Keratinocyte (primary cell): ENCODE data around the gene PSRC1. TPM values are rescaled to one million over a fixed set of nuclear protein-coding genes. Genes with fewer than 3 reads are reported as not detected.

Source experiments
- DNase-seq: peaks from one replicate; pipeline ENCODE4 v3.0.0-alpha.2; 2011; ENCODE audit warnings: low read depth, missing footprints, low spot score
- FAIRE-seq: peaks from 2 replicates; lab custom pipeline; 2011; peaks lifted over from hg19 to GRCh38; lab: Jason Lieb, UNC
- H2AFZ ChIP-seq: 2 replicates; pipeline ENCODE4 v1.6.0; 2012; ENCODE audit warnings: low read length, control low read depth, inconsistent platforms; ENCODE audit not compliant: control insufficient read depth
- H3K27ac ChIP-seq: 2 replicates; pipeline ENCODE4 v1.5.1; 2011; ENCODE audit warnings: low read length; ENCODE audit not compliant: control insufficient read depth, insufficient read depth
- H3K27me3 ChIP-seq: 3 replicates; pipeline ENCODE4 v1.6.0; 2011; ENCODE audit warnings: low read length; ENCODE audit not compliant: control insufficient read depth, insufficient read depth; ENCODE audit errors: extremely low read depth
- H3K36me3 ChIP-seq, 2 experiments: 2 replicates in 1 of 2; 3 replicates in 1 of 2; pipeline ENCODE4 v1.5.1; 2011; ENCODE audit warnings: low read length in 2 of 2, mild to moderate bottlenecking in 1 of 2; ENCODE audit not compliant: control insufficient read depth in 2 of 2, insufficient read depth in 2 of 2; ENCODE audit errors: extremely low read depth in 1 of 2
- H3K4me1 ChIP-seq: 3 replicates; pipeline ENCODE4 v1.5.1; 2011; ENCODE audit warnings: low read length; ENCODE audit not compliant: control insufficient read depth, insufficient read depth; ENCODE audit errors: extremely low read depth
- H3K4me2 ChIP-seq: 3 replicates; pipeline ENCODE4 v1.6.0; 2011; ENCODE audit warnings: low read depth, low read length; ENCODE audit not compliant: control insufficient read depth, insufficient read depth; ENCODE audit errors: extremely low read depth
- H3K4me3 ChIP-seq, 3 experiments: fragments of 200-600 bp in 1 of 3; sonication (generic) in 1 of 3; 2 replicates in 2 of 3; 3 replicates in 1 of 3; pipeline ENCODE4 v1.5.1; 2011 to 2016; ENCODE audit warnings: low read length in 3 of 3, mild to moderate bottlenecking in 3 of 3, control low read depth in 2 of 3, inconsistent platforms in 1 of 3, low read depth in 1 of 3, mixed read lengths in 1 of 3, mixed run types in 1 of 3, moderate library complexity in 1 of 3; ENCODE audit not compliant: control insufficient read depth in 2 of 3, insufficient read depth in 2 of 3; ENCODE audit errors: extremely low read depth in 1 of 3
- H3K79me2 ChIP-seq: 2 replicates; pipeline ENCODE4 v1.6.0; 2012; ENCODE audit warnings: low read length; ENCODE audit not compliant: control insufficient read depth, insufficient read depth
- H3K9ac ChIP-seq: 3 replicates; pipeline ENCODE4 v1.6.0; 2011; ENCODE audit warnings: low read length; ENCODE audit not compliant: control insufficient read depth, insufficient read depth; ENCODE audit errors: extremely low read depth
- H3K9me1 ChIP-seq: 3 replicates; pipeline ENCODE4 v1.6.0; 2011; ENCODE audit warnings: low read length; ENCODE audit not compliant: control insufficient read depth, insufficient read depth; ENCODE audit errors: extremely low read depth
- H3K9me3 ChIP-seq: 2 replicates; pipeline ENCODE4 v1.5.1; 2012; ENCODE audit warnings: low read depth, low read length; ENCODE audit not compliant: control insufficient read depth
- H4K20me1 ChIP-seq: 3 replicates; pipeline ENCODE4 v1.6.0; 2011; ENCODE audit warnings: low read length; ENCODE audit not compliant: control insufficient read depth, insufficient read depth; ENCODE audit errors: extremely low read depth
- CTCF ChIP-seq, 3 experiments: IDR thresholded peaks in 1 of 3; conservative IDR thresholded peaks in 1 of 3; optimal IDR thresholded peaks in 1 of 3; 2 replicates in 2 of 3; 3 replicates in 1 of 3; pipeline versions ENCODE3 to v1.5.1; 2011; ENCODE audit warnings: low read length in 3 of 3, mild to moderate bottlenecking in 3 of 3, moderate library complexity in 2 of 3, control low read depth in 1 of 3, inconsistent platforms in 1 of 3; ENCODE audit not compliant: insufficient read depth in 2 of 3; ENCODE audit errors: extremely low read depth in 1 of 3
- EZH2 ChIP-seq: IDR thresholded peaks from one replicate; pipeline ENCODE4 v1.6.1; 2012; ENCODE audit warnings: inconsistent platforms, mild to moderate bottlenecking, low read length, moderate library complexity
- dilution Hi-C: fragments of 300-500 bp; cut with MboI; formaldehyde crosslinking; loops from one replicate; pipeline ENCODE4 v1.7.0; 2020; ENCODE audit warnings: low sequenced_read_pairs; ENCODE audit not compliant: extremely low pct_ligation_motif_present
- polyA plus RNA-seq, 5 experiments: library from polyadenylated mRNA; depleted of rRNA in 3 of 5; stranded (reverse) in 3 of 5; stranded (forward) in 1 of 5; unstranded in 1 of 5; fragments of >200 nt; gene quantifications; 1 replicate in 1 of 5; 2 replicates in 3 of 5; 3 replicates in 1 of 5; pipeline versions ENCODE4 v1.2.1 to v1.2.3, GENCODE V29; 2011 to 2012; ENCODE audit warnings: missing spikeins in 2 of 5, low read depth in 1 of 5, low replicate concordance in 1 of 5

The PSRC1 gene
- polyA plus RNA-seq, 1 donor (not counting 4 experiments of a cell fraction or from before 2014, with no cell fraction given) = 10.2 TPM

- peaks cover 19% of the 10 kb centered on the region for H3K4me1 ChIP-seq
- no peak overlapping the region for H3K4me3 ChIP-seq
- DNase-seq (no peak), FAIRE-seq (no peak)
- no peaks in the 10 kb centered on the region for H4K20me1 ChIP-seq
- no peaks in the 10 kb centered on the region for H3K27me3 ChIP-seq
- no peak overlapping the region for H3K9ac ChIP-seq
- TF ChIP-seq EZH2 (no peak), CTCF (optimal IDR thresholded peaks at IDR 0.05 in 1 of 3, IDR thresholded peaks at IDR 0.05 in 1 of 3, conservative IDR thresholded peaks at IDR 0.05 in 1 of 3; ENCODE audit: extremely low read depth in 1 of 3, insufficient read depth in 2 of 3, low read length in 3 of 3) (no peak)
- no peaks in the 10 kb centered on the region for H3K9me3 ChIP-seq
- H3K79me2 ChIP-seq = no peaks in the 10 kb centered on the region
- H3K36me3 ChIP-seq = peaks cover 8 to 14% of the 10 kb centered on the region in 2 experiments
- H3K4me2 ChIP-seq = no peak overlapping the region
- no peak overlapping the region for H3K27ac ChIP-seq
- H3K9me1 ChIP-seq = no peaks in the 10 kb centered on the region
- no peak overlapping the region for H2AFZ ChIP-seq
- dilution Hi-C loops = no loop called here
Measured at GRCh38 chr1:109267743-109268300, 15.1 kb downstream of the PSRC1 start.

GRCh38 chr1:109266965-109267364 lies 16.0 kb downstream of the PSRC1 start:
- H3K4me1 ChIP-seq = peaks cover 23% of the 10 kb centered on the region
- peak overlapping the region; percentile 18 for H3K27ac ChIP-seq
- H3K9me1 ChIP-seq = no peaks in the 10 kb centered on the region
- H3K27me3 ChIP-seq = no peaks in the 10 kb centered on the region
- FAIRE-seq (no peak), DNase-seq (no peak)
- H3K79me2 ChIP-seq = no peaks in the 10 kb centered on the region
- no peaks in the 10 kb centered on the region for H3K9me3 ChIP-seq
- H3K36me3 ChIP-seq = peaks cover 11 to 12% of the 10 kb centered on the region in 2 experiments
- no peak overlapping the region for H2AFZ ChIP-seq
- TF ChIP-seq EZH2 (no peak), CTCF (optimal IDR thresholded peaks at IDR 0.05 in 1 of 3, IDR thresholded peaks at IDR 0.05 in 1 of 3, conservative IDR thresholded peaks at IDR 0.05 in 1 of 3; ENCODE audit: extremely low read depth in 1 of 3, insufficient read depth in 2 of 3, low read length in 3 of 3) (no peak)
- no peak overlapping the region for H3K4me3 ChIP-seq
- no peak overlapping the region for H3K4me2 ChIP-seq
- no peaks in the 10 kb centered on the region for H4K20me1 ChIP-seq
- no peak overlapping the region for H3K9ac ChIP-seq
- dilution Hi-C loops = no loop called here
